Heart left ventricle (tissue), 13 donors: Measurements from ENCODE around the gene MDM4.
A peak's percentile ranks its signal among the peaks of the same experiment; 100 is the strongest.

ENCODE experiments used
- POLR2A ChIP-seq, 2 donors: fragments of 450-650 bp; IDR thresholded peaks; one replicate each; pipeline ENCODE4 v1.6.1; 2017; ENCODE audit warnings: antibody characterized with exemption in 2 of 2, mild to moderate bottlenecking in 2 of 2, moderate library complexity in 2 of 2
- TF ChIP-seq, protein P1 (sequence below), 12 donors: fragments of 200-600 bp; sonication (generic) in 4 of 12; IDR thresholded peaks; one replicate each; pipeline versions ENCODE4 v1.5.0 to v1.8.0; 2018 to 2022; ENCODE audit warnings: antibody characterized with exemption in 12 of 12, mild to moderate bottlenecking in 5 of 12
- donor health status: ischemic (EF 13 %, LVEDD 7.1; RV severe dilation, severe dysfunction).
- donor health status: DM: no; HTN: yes; CAD: no.
- donor health status: DM: no; HTN: no; CAD: no.
- donor health status: ischemic (EF 25% LVEDD 6.9; RV normal size, moderate dysfunction).
- donor health status: ischemic (EF 25% LVEDD 5.7; RV mildly dilated, moderate dysfunction).
- donor health status: ischemic (EF 35%, LVEDD 5.7; RV mildly dilated, moderate dysfunction).
- donor health status: nonischemic (EF 11% LVEDD 7.7; RV severe dilation, severe dysfunction).
- donor health status: DM: yes; HTN: yes; CAD: no.
- donor health status: PGD.
- donor health status: ischemic (EF 29% LVEDD 5.4; RV normal size, mild dysfunction).
- donor health status: nonischemic (EF 23%, LVEDD 6.1; RV moderate dilation, normal function).

DNA sequence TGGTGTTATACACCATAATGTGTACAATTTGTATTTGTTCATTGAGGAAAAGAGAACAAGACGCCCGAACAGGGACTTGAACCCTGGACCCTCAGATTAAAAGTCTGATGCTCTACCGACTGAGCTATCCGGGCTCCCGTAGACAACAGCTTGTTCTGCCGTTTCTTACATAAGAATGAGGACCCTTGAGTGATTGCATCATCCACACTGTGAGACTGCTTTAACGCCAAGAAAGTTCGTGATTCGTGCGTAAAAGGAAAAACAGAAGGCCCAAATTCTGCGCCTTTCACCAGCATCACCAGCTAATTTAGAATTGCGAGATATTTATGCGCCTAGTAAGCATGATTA is 9.3 kb upstream of the MDM4 start:
- TF ChIP-seq, protein P1, sequence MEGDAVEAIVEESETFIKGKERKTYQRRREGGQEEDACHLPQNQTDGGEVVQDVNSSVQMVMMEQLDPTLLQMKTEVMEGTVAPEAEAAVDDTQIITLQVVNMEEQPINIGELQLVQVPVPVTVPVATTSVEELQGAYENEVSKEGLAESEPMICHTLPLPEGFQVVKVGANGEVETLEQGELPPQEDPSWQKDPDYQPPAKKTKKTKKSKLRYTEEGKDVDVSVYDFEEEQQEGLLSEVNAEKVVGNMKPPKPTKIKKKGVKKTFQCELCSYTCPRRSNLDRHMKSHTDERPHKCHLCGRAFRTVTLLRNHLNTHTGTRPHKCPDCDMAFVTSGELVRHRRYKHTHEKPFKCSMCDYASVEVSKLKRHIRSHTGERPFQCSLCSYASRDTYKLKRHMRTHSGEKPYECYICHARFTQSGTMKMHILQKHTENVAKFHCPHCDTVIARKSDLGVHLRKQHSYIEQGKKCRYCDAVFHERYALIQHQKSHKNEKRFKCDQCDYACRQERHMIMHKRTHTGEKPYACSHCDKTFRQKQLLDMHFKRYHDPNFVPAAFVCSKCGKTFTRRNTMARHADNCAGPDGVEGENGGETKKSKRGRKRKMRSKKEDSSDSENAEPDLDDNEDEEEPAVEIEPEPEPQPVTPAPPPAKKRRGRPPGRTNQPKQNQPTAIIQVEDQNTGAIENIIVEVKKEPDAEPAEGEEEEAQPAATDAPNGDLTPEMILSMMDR (IDR thresholded peaks at IDR 0.05): no peak
- peak in 1 of 2 donors; percentile 7 for TF ChIP-seq POLR2A (IDR thresholded peaks at IDR 0.05)
